Nephron progenitor cell (in vitro differentiated cells): ENCODE data around the gene PLA2G4C.

Experiments used
- DNase-seq: peaks from one replicate; pipeline ENCODE4 v3.0.0; 2021
- H3K27ac Mint-ChIP-seq: 2 replicates; pipeline ENCODE4 v1.8.0; 2021; ENCODE audit warnings: mild to moderate bottlenecking, moderate library complexity, mixed read lengths
- H3K27me3 Mint-ChIP-seq: 2 replicates; pipeline ENCODE4 v1.8.0; 2021; ENCODE audit warnings: mild to moderate bottlenecking, low read depth, mixed read lengths; ENCODE audit not compliant: poor library complexity
- H3K36me3 Mint-ChIP-seq: 2 replicates; pipeline ENCODE4 v1.8.0; 2021; ENCODE audit warnings: low read depth, mixed read lengths
- H3K4me1 Mint-ChIP-seq: 2 replicates; pipeline ENCODE4 v1.8.0; 2021; ENCODE audit warnings: mixed read lengths
- H3K4me3 Mint-ChIP-seq: 2 replicates; pipeline ENCODE4 v1.8.0; 2021; ENCODE audit warnings: mild to moderate bottlenecking, moderate library complexity, mixed read lengths
- H3K9me3 Mint-ChIP-seq: 2 replicates; pipeline ENCODE4 v1.8.0; 2021; ENCODE audit warnings: mild to moderate bottlenecking, moderate library complexity, mixed read lengths
- CTCF ChIP-seq: fragments of 200-600 bp; sonication (generic); IDR thresholded peaks from 2 replicates; pipeline ENCODE4 v1.5.0; 2021; ENCODE audit warnings: antibody characterized with exemption

Gene PLA2G4C

GRCh38 chr19:48147597-48148175 is 37.1 kb upstream of the PLA2G4C start:
- Mint-ChIP-seq H3K9me3 (no peaks in the 10 kb centered on the region), H3K36me3 (peaks cover 57% of the 10 kb centered on the region), H3K4me1 (no peaks in the 10 kb centered on the region), H3K27me3 (peaks cover 4% of the 10 kb centered on the region), H3K4me3 (no peak overlapping the region), H3K27ac (no peak overlapping the region)
- no peak for DNase-seq
- TF ChIP-seq CTCF = no peak

GRCh38 chr19:48139053-48139452 is 28.4 kb upstream of the PLA2G4C start:
- H3K9me3 Mint-ChIP-seq = no peaks in the 10 kb centered on the region
- DNase-seq = no peak
- peaks cover 51% of the 10 kb centered on the region for H3K36me3 Mint-ChIP-seq
- H3K27ac Mint-ChIP-seq = no peak overlapping the region
- no peak for TF ChIP-seq CTCF
- no peaks in the 10 kb centered on the region for H3K4me1 Mint-ChIP-seq
- no peaks in the 10 kb centered on the region for H3K27me3 Mint-ChIP-seq
- no peak overlapping the region for H3K4me3 Mint-ChIP-seq

GRCh38 chr19:48137411-48137810 is 26.8 kb upstream of the PLA2G4C start:
- Mint-ChIP-seq H3K27ac (no peak overlapping the region), H3K36me3 (peaks cover 35% of the 10 kb centered on the region), H3K27me3 (no peaks in the 10 kb centered on the region), H3K4me1 (no peaks in the 10 kb centered on the region), H3K4me3 (no peak overlapping the region), H3K9me3 (no peaks in the 10 kb centered on the region)
- no peak for DNase-seq
- TF ChIP-seq CTCF = no peak

- Mint-ChIP-seq H3K4me3 (no peak overlapping the region), H3K4me1 (no peaks in the 10 kb centered on the region), H3K9me3 (no peaks in the 10 kb centered on the region), H3K36me3 (peaks cover 38% of the 10 kb centered on the region), H3K27me3 (no peaks in the 10 kb centered on the region), H3K27ac (no peak overlapping the region)
- no peak for TF ChIP-seq CTCF
- no peak for DNase-seq
Observed at GRCh38 chr19:48136547-48136946, 25.9 kb upstream of the PLA2G4C start.

- no peak for TF ChIP-seq CTCF
- DNase-seq = no peak
- peaks cover 43% of the 10 kb centered on the region for H3K36me3 Mint-ChIP-seq
- H3K4me3 Mint-ChIP-seq = no peak overlapping the region
- peak overlapping the region; percentile 78 for H3K27ac Mint-ChIP-seq
- H3K4me1 Mint-ChIP-seq = no peaks in the 10 kb centered on the region
- H3K27me3 Mint-ChIP-seq = no peaks in the 10 kb centered on the region
- no peaks in the 10 kb centered on the region for H3K9me3 Mint-ChIP-seq
Observed at GRCh38 chr19:48135411-48135810, 24.8 kb upstream of the PLA2G4C start.

GRCh38 chr19:48133094-48133493 is 22.5 kb upstream of the PLA2G4C start:
- peaks cover 41% of the 10 kb centered on the region for H3K36me3 Mint-ChIP-seq
- no peak for DNase-seq
- no peak overlapping the region for H3K27ac Mint-ChIP-seq
- H3K27me3 Mint-ChIP-seq = no peaks in the 10 kb centered on the region
- TF ChIP-seq CTCF = no peak
- H3K4me3 Mint-ChIP-seq = no peak overlapping the region
- H3K4me1 Mint-ChIP-seq = no peaks in the 10 kb centered on the region
- no peaks in the 10 kb centered on the region for H3K9me3 Mint-ChIP-seq
